GM21825 (cell line): Measurements from ENCODE around the gene ECI2.
"Not testable (repeated sequence)": the region's sequence is repeated elsewhere in the genome, so short reads cannot be mapped to it uniquely, and the experiment has no call there.

Experiments used
- ATAC-seq: cut with Tn5 transposase; IDR thresholded peaks from one replicate; pipeline ENCODE4 v1.9.1; 2021; ENCODE audit warnings: mild to moderate bottlenecking, moderate library complexity; ENCODE audit not compliant: unreplicated experiment

Gene ECI2

DNA sequence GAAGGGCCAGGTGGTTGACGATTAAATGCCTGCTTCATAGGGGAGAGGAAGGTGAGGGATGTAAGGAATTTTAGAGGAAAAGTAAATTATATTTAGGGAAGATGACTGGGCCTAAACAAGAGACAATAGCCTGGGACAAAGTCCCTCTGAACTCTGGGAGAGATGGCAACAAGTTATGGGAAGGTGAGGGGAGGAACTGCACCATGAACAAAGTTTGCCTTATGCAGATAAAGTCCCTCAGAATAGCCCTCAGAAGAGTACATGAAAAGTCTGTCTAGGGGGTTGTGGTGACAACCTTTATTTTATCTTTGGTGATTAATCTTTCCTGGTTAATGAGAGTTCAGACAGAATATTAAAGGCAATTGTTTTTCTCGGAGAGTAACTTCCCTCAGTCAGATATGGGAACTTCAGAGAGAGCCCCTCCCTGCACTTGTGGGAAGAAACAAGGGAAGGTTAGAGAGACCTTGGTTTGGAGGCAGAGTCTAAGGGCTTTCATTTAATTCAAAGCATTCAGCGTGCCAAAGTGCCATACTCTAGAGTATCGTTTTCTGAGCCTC, 29.3 kb downstream of the ECI2 start:
- no peak for ATAC-seq

DNA sequence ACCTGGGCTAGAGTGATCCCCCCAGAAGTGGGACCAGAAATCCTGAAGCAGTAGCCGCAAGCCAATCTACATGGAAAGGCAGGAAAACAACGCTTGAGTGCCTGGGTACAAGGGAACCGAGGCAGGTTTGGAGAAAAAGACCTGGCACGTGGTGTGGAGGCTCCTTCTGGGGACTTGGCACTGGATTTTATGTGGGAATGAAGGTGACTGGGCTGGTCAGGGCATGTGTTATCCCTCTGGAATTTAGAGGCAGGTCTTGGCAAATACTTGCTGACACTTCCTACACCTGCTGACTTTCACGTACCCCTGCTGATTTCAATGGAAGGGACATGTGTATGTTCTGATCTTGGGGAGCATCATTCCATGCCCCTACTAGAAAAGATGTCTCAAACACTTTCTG, 31.4 kb downstream of the ECI2 start:
- ATAC-seq, result no peak

DNA sequence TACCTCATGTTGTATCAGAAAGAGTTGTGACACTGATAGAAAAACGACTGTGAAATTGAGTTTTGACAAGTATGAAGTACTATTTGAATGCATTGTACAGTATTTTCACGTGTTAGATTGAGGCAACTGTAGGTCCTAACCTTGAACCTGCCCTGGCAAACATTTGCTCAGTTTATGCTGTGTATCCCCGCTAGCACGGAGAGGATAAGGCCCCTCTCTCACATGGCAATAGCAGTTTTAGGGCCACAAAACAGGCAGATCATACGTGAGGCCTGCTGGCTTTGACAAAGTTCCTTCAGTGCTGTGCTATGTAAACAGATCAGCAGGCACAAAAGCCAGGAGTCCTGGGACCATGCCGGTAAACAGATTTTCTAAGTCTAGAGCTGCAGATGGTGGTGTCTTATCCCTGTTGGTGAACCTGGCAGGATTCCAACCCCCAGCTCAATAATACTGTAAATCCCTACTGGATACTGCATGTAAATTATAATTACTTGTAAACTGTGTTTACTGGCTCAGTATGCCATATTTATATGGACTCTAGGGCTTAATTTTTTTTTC, 32.6 kb downstream of the ECI2 start:
- ATAC-seq, result no peak

GRCh38 chr6:4101298-4101697, 34.1 kb downstream of the ECI2 start:
- no peak for ATAC-seq

DNA sequence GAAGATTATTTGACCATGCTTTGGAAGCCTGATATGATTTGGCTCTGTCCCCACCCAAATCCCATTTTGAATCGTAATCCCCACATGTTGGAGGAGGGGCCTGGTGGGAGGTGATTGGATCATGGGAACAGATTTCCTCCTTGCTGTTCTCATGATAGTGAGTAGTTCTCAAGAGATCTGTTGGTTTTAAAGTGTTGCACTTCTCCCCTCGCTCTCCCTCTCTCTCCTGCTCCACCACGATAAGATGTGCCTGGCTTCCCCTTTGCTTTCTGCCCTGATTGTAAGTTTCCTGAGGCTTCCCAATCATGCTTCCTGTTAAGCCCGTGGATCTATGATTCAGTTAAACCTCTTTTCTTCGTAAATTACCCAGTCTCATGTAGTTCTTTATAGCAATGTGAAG, 34.7 kb downstream of the ECI2 start:
- ATAC-seq, result no peak

DNA sequence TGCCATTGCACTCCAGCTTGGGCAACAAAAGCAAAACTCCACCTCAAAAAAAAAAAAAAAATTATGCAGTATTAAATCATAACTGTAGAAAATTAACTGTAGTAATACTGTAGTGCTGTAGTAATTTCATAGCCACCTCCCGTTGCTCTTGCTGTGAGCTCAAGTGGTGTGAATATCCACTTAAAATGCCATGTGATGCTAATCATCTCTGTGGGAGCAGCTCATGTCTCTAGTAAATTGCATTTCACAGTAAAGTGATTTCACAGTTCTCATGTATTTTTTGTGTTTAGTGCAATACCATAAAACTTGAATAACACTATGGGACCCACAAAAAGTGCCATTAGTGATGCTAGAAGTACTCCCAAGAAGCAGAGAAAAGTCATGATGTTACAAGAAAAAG, 42.1 kb downstream of the ECI2 start:
- no peak for ATAC-seq

GRCh38 chr6:4091941-4092340, 43.4 kb downstream of the ECI2 start:
- ATAC-seq, result no peak

DNA sequence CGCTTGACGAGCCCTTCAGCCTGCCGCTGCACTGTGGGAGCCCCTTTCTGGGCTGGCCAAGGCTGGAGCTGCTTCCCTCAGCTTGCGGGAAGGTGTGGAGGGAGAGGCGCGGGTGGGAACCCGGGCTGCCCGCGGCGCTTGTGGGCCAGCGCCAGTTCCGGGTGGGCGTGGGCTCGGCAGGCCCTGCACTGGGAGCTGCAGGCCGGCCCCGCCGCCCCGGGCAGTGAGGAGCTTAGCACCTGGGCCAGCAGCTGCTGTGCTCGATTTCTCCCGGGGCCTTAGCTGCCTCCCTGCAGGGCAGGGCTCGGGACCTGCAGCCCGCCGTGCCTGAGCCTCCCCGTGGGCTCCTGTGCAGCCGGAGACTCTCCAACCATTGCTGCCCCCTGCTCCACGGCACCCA, 45.3 kb downstream of the ECI2 start:
- ATAC-seq, result not testable (repeated sequence)

GRCh38 chr6:4088704-4089103, 46.7 kb downstream of the ECI2 start:
- ATAC-seq, result no peak

GRCh38 chr6:4085332-4085700, 50.1 kb downstream of the ECI2 start:
- no peak for ATAC-seq

GRCh38 chr6:4084444-4085331, 50.7 kb downstream of the ECI2 start:
- no peak for ATAC-seq

DNA sequence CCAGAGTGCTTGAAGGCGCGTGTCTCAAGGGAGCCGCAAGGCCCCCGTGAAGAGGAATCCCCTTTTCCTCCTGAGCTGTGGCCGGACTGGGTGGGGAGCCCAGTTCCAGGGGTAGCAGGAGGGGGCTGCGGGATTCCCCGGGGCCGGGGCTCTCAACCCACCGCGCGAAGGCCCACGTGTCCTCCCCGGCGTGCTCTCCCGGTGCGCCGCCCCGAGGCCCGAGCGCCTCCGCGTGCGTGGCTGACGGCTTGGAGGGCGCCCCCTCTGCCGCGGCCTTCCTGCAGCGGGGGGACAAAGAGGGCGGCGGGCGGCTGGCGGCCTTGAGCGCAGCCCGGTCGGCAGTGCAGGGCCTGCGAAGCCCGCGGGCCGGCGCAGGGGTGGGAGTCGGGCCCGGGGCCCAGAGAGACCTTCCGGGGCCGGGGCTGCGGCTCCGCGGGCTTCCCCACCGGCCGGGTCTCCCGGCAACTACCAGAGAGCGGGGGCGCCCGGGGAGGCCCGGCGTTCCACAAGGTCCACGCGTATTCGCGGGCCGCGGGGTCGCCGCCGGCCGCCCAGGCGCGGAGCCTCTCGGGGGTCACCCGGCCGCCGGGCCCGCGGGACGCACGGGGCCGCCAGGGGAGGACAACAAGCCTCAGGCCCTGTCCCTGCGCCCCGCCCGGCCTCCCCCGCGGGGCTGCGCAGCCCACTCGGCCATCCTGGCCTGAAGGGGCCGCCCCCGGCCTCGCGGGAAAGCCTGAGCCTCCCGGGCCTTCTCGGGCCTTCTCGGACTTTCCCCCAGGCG, 56.5 kb downstream of the ECI2 start, which contains the start of gene FAM217A:
FAM217A (minus strand) TSS at position 447 of the 781 bp plus-strand sequence. CDS start 1,723 bp downstream, outside the sequence.
- ATAC-seq, result no peak

- ATAC-seq, result no peak
These were observed 60.7 kb downstream of the ECI2 start for GRCh38 chr6:4074478-4075235.

DNA sequence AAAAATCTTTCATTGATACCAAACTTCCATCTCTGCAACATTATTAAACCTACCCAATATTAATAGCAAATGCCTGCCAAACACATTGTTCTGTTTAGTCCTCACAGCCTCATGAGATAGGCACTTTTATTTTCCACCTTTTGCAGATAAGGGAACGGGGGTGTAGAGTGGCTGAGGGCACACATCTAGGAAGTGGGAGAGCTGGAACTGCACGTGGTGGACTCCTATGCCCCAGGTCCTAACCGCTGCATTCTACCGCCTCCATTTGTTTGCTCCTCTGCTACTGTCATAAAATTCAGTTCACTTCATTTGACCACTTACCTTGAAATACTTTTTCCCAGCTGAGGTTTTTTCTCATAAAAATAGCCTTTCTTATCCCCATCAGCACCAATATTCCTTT, 64.0 kb downstream of the ECI2 start:
- ATAC-seq, result no peak

- ATAC-seq, result no peak
These were observed 66.2 kb downstream of the ECI2 start for GRCh38 chr6:4069199-4069598.

DNA sequence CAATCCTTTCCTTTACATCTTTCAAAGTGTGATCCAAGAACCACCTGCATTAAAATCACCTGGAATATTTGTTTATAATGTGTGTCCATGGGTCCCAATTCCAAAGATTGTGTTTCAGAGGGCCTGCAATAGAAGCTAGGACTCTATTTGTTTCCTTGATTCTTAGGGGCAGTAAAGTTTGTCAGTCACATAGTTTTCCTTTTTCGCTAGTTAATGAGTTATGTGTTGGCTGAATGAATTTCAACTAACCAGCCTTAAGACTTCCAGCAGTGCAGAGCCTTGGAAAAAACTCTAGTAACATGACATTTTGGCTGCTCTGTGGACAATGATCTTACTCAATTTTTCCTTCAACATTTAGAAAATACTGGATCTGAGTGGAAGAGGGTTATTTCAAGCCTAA, 67.7 kb downstream of the ECI2 start:
- no peak for ATAC-seq

DNA sequence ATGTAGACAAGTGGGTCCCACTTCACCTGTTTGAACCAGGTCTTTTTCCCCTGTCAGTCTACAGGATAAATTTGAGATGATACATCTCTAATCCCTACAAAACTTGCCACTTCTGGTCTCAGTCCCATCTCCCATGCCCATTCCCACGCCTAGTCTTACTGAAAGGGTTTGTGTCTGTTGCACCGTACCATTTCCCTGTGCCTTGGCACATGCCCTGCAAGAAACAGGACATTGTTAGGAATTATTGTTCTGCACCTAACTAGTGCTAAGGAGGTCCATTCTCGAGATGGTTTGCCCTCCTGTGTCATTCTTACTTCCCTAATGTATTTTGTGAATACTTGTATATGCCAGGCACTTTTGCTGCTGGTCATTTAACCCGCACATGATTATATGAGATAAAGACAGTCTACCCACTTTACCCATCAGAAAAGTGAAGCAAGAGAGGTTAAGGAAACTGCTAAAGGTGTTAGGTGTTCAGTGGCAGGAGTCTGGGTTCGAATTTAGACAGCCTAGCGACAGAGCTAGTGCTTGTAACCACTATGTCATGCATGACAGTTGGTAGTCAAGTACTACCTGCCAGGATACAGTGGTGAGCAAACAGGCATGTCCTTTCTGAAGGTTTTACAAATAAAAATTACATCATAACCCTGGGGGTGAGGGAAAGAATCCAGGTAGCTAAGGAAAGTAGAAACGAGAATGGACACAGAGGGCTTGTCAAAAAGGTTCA, 69.2 kb downstream of the ECI2 start:
- no peak for ATAC-seq
